ENCODE data around the gene NPB.

NPB gene

DNA sequence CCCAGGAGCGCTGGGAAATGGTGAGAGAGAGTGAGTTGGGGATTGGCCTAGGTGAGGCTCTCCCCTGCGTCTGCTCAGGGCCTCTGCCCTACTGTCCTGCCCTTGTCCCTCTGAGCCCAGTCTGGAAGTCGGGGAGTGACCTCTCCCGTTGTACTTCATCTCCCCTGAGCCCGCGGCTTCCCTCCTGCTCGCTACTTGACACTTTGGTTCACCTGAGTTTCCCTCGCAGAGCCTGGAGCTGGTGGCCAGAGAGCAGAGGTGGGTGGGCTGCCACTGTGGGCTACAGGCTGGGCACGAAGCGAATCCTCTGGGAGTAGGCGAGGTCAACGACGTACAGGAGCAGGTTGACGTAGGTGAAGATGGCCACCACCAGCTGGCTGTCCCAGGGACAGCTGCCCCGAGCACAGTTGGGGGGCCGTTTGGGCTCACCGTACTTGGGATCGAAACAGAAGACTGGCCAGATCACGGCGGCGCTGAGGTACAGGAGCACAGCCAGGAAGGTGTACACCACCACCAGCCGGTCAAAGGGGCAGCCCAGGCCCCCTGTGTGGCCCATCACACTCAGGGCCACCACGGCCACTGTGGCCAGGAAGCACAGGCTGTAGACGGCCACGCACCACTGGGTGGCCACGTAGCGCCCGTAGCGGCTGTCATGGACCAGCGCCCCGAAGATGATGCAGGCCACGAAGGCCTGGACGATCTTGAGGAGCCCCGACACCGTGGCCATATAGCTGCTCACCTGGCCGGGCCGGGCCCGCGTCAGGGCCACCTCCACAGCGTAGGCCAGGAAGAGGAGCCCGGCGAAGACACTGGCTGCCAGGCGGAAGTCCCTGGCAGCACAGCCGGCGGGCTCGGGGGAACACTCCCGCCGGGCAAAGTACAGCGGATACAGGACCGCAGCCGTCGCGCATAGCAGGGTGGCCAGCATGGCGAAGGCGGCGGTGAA, 38.8 kb downstream of the NPB start:
- H3K4me1 ChIP-seq (ENCODE audit: control insufficient read depth in 1 of 2, insufficient read depth in 1 of 2, low read depth in 1 of 2, low read length in 1 of 2), result peaks cover 12 to 14% of the 10 kb centered on the region in 2 experiments
- no peak overlapping the region for H3K27ac ChIP-seq
- peaks cover 89% of the 10 kb centered on the region for H3K27me3 ChIP-seq
- no peaks in the 10 kb centered on the region for H3K9me3 ChIP-seq
- H3K4me3 ChIP-seq (ENCODE audit: low read depth in 1 of 2, low read length in 1 of 2), result no peak overlapping the region
- TF ChIP-seq, protein P1, sequence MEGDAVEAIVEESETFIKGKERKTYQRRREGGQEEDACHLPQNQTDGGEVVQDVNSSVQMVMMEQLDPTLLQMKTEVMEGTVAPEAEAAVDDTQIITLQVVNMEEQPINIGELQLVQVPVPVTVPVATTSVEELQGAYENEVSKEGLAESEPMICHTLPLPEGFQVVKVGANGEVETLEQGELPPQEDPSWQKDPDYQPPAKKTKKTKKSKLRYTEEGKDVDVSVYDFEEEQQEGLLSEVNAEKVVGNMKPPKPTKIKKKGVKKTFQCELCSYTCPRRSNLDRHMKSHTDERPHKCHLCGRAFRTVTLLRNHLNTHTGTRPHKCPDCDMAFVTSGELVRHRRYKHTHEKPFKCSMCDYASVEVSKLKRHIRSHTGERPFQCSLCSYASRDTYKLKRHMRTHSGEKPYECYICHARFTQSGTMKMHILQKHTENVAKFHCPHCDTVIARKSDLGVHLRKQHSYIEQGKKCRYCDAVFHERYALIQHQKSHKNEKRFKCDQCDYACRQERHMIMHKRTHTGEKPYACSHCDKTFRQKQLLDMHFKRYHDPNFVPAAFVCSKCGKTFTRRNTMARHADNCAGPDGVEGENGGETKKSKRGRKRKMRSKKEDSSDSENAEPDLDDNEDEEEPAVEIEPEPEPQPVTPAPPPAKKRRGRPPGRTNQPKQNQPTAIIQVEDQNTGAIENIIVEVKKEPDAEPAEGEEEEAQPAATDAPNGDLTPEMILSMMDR (IDR thresholded peaks at IDR 0.05), result no peak
- no peaks in the 10 kb centered on the region for H3K36me3 ChIP-seq

DNA sequence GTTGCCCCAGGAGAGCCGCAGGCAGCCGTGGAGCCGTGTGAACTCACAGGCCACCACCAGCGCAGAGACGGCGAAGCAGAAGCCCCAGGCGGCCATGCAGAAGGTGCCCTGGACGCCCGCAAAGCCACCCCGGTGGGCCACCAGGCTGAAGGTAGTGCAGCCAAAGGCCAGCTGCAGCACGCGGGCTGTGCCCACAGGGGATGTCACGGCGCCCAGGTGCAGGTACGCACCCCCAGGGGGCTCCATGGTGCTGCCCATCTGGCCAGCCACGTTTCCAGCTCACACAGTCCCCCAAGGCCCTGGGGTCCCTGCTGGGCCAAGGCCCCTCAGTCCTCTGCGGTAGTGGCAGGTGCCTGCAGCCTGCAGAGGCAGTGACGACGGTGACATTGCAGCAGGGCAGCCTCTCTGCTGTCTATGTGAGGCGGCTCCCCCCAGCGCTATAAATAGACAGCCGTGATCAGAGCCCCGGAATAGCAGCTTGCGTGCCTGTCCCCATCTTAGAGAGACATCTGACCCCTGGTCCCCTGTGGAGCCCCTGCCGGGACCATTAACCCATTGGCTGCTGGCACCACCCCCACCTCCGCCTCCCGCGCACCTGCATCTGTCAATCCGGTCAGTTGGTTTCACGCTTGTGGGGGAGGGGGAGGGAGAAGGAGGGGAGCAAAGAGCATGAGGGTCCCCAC, 39.6 kb downstream of the NPB start:
- H3K27me3 ChIP-seq, result peaks cover 81% of the 10 kb centered on the region
- H3K4me1 ChIP-seq (ENCODE audit: control insufficient read depth in 1 of 2, insufficient read depth in 1 of 2, low read depth in 1 of 2, low read length in 1 of 2), result peaks cover 10 to 11% of the 10 kb centered on the region in 2 experiments
- TF ChIP-seq, protein P1 (IDR thresholded peaks at IDR 0.05), result no peak
- no peak overlapping the region for H3K27ac ChIP-seq
- H3K36me3 ChIP-seq, result no peaks in the 10 kb centered on the region
- H3K9me3 ChIP-seq, result no peaks in the 10 kb centered on the region
- no peak overlapping the region for H3K4me3 ChIP-seq (ENCODE audit: low read depth in 1 of 2, low read length in 1 of 2)

DNA sequence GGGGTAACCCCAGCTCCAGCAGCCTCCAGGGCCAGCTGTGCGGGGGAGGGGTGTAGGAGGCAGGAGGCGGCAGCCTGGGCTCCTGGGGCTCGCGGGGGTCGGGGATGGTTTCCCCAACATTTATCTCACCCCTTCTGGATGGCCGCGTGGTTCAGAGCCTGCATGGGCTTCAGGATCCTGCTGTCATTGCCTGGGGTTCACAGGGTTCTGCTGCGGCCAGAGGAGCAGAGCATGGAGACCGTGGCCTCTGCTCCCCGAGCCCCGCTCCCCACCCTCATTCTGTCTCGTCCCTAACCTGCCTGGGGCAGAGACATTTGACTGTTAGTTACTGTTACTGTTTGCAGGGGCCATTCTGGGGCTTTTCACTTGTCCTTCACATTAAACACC, 40.1 kb downstream of the NPB start:
- no peak overlapping the region for H3K4me3 ChIP-seq (ENCODE audit: low read depth in 1 of 2, low read length in 1 of 2)
- H3K9me3 ChIP-seq, result no peaks in the 10 kb centered on the region
- H3K4me1 ChIP-seq (ENCODE audit: control insufficient read depth in 1 of 2, insufficient read depth in 1 of 2, low read depth in 1 of 2, low read length in 1 of 2), result peaks cover 4 to 6% of the 10 kb centered on the region in 2 experiments
- H3K27me3 ChIP-seq, result peaks cover 75% of the 10 kb centered on the region
- H3K27ac ChIP-seq, result no peak overlapping the region
- H3K36me3 ChIP-seq, result no peaks in the 10 kb centered on the region
- TF ChIP-seq, protein P1 (IDR thresholded peaks at IDR 0.05), result no peak

DNA sequence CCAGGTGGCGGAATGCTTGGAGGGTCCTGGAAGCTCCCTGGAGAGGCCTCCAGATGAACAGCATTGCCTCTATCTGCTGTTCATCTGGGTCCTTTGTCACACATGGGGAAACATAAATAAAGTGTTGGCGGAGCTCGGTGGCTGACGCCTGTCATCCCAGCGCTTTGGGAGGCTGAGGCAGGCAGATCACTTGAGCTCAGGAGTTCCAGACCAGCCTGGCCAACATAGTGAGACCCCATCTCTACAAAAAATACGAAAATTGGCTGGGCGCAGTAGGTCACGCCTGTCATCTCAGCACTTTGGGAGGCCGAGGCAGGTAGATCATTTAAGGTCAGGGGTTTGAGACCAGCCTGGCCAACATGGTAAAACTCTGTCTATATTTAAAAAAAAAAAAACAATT, 42.8 kb downstream of the NPB start:
- no peaks in the 10 kb centered on the region for H3K36me3 ChIP-seq
- peaks cover 48% of the 10 kb centered on the region for H3K27me3 ChIP-seq
- no peaks in the 10 kb centered on the region for H3K9me3 ChIP-seq
- H3K4me1 ChIP-seq (ENCODE audit: control insufficient read depth in 1 of 2, insufficient read depth in 1 of 2, low read depth in 1 of 2, low read length in 1 of 2), result no peaks in the 10 kb centered on the region
- no peak overlapping the region for H3K4me3 ChIP-seq (ENCODE audit: low read depth in 1 of 2, low read length in 1 of 2)
- no peak overlapping the region for H3K27ac ChIP-seq
- TF ChIP-seq, protein P1 (IDR thresholded peaks at IDR 0.05), result no peak

DNA sequence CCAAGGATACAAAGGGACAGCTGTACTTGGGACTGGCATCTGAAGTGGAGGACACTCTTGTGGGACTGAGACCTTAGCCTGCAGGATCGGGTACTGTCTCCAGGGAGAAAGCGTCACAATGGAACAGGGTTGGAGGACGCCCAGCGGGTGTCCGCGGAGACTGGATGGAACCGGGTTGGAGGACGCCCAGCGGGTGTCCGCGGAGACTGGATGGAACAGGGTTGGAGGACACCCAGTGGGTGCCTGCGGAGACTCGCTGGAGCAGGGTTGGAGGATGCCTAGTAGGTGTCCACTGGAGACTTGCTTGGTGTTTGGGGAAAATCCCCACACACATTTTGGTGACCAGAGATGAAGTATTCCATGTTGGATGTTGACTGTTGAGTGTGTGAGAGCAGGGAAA, 45.2 kb downstream of the NPB start, which contains the start of gene MYADML2:
Gene MYADML2 (minus strand): TSS at position 45 of the 400 bp plus-strand sequence. CDS start 5,492 bp downstream, outside the sequence.
- Histone ChIP-seq H3K4me3 (ENCODE audit: low read depth in 1 of 2, low read length in 1 of 2) (no peak within 1 kb of the TSS), H3K27me3 (peaks cover 34% of the 10 kb centered on the region), H3K36me3 (no peaks in the 10 kb centered on the region), H3K9me3 (no peaks in the 10 kb centered on the region), H3K4me1 (ENCODE audit: control insufficient read depth in 1 of 2, insufficient read depth in 1 of 2, low read depth in 1 of 2, low read length in 1 of 2) (no peaks in the 10 kb centered on the region), H3K27ac (no peak within 1 kb of the TSS)
- TF ChIP-seq, protein P1 (IDR thresholded peaks at IDR 0.05), result no peak

Data from neutrophil (primary cell).